Measurements from ENCODE around the gene EPAS1. TPM values are rescaled to one million over a fixed set of nuclear protein-coding genes. Genes with fewer than 3 reads are reported as not detected.

Gene EPAS1
- total RNA-seq, 1 donor from 2014 or later: 0.47 TPM

DNA sequence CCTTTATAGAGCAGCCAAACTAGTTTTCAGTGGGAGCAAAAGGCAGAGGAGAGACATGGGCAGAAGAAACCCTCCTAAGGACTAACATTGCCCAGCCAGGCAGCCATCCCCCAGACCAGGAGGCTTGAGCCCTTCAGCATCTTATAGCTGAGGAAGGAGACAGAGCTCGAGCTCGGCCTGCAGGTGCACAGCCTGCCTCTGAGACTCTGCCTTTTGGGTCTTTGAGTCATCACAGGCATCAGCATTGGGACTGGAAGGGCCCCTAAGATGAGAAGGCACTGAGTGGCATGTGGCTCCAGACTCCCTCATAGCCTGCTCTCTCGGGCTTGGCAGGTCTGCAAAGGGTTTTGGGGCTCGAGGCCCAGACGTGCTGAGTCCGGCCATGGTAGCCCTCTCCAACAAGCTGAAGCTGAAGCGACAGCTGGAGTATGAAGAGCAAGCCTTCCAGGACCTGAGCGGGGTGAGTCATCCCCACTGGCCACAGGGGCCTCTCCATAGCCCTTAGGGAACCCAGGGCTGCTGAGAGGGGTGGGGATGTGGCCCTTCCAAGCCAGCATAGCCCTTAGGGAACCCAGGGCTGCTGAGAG is 84.1 kb downstream of the EPAS1 start:
- POLR2A ChIA-PET: no interaction called here
- DNase-seq: no peak
- Mint-ChIP-seq H3K4me3 (no peak overlapping the region), H3K9me3 (no peaks in the 10 kb centered on the region), H3K27me3 (no peaks in the 10 kb centered on the region), H3K36me3 (ENCODE audit: low read depth) (no peaks in the 10 kb centered on the region), H3K27ac (no peak overlapping the region), H3K4me1 (no peaks in the 10 kb centered on the region)
- ATAC-seq (ENCODE audit: low read depth): no peak
- TF ChIP-seq CTCF (IDR thresholded peaks at IDR 0.05): no peak
- CTCF ChIA-PET: no interaction called here
- intact Hi-C loops (cut with micrococcal nuclease): no loop called here

DNA sequence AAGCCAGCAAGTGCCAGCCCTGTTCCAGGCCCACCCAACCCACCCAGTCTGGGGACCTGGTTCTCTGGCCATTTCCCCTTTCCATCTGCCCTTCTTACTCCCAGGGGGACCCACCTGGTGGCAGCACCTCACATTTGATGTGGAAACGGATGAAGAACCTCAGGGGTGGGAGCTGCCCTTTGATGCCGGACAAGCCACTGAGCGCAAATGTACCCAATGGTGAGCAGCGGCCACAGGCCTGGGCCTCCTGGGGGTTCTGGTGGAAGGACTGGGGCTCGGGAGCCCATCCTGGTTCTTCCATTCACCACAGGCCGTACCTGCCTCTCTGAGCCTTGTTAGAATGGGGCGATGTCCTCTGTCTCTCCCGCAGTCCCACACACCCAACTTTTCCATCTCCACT is 84.7 kb downstream of the EPAS1 start:
- TF ChIP-seq CTCF (IDR thresholded peaks at IDR 0.05): no peak
- ATAC-seq (ENCODE audit: low read depth) (no peak), DNase-seq (no peak)
- intact Hi-C loops (cut with micrococcal nuclease): no loop called here
- POLR2A ChIA-PET: no interaction called here
- H3K27me3 Mint-ChIP-seq: no peaks in the 10 kb centered on the region
- CTCF ChIA-PET: no interaction called here
- no peaks in the 10 kb centered on the region for H3K36me3 Mint-ChIP-seq (ENCODE audit: low read depth)
- no peaks in the 10 kb centered on the region for H3K4me1 Mint-ChIP-seq
- no peak overlapping the region for H3K4me3 Mint-ChIP-seq
- H3K9me3 Mint-ChIP-seq: no peaks in the 10 kb centered on the region
- H3K27ac Mint-ChIP-seq: no peak overlapping the region

- intact Hi-C loops (cut with micrococcal nuclease): no loop called here
- H3K27ac Mint-ChIP-seq: no peak overlapping the region
Measured at GRCh38 chr2:46382331-46383112, 85.3 kb downstream of the EPAS1 start.

GRCh38 chr2:46383113-46383395 is 85.8 kb downstream of the EPAS1 start:
- CTCF ChIA-PET: no interaction called here
- H3K4me1 Mint-ChIP-seq: no peaks in the 10 kb centered on the region
- POLR2A ChIA-PET: no interaction called here
- no peak for TF ChIP-seq CTCF (IDR thresholded peaks at IDR 0.05)
- intact Hi-C loops (cut with micrococcal nuclease): no loop called here
- DNase-seq: no peak
- ATAC-seq (ENCODE audit: low read depth): no peak
- H3K27me3 Mint-ChIP-seq: no peaks in the 10 kb centered on the region
- H3K36me3 Mint-ChIP-seq (ENCODE audit: low read depth): no peaks in the 10 kb centered on the region
- no peaks in the 10 kb centered on the region for H3K9me3 Mint-ChIP-seq
- H3K27ac Mint-ChIP-seq: no peak overlapping the region
- no peak overlapping the region for H3K4me3 Mint-ChIP-seq

More at GRCh38 chr2:46382331-46383112, 85.3 kb downstream of the EPAS1 start:
- Mint-ChIP-seq H3K27me3 (no peaks in the 10 kb centered on the region), H3K9me3 (no peaks in the 10 kb centered on the region), H3K4me1 (no peaks in the 10 kb centered on the region), H3K4me3 (no peak overlapping the region), H3K36me3 (ENCODE audit: low read depth) (no peaks in the 10 kb centered on the region)
- POLR2A ChIA-PET: no interaction called here
- TF ChIP-seq CTCF (IDR thresholded peaks at IDR 0.05): no peak
- ATAC-seq (ENCODE audit: low read depth) (no peak), DNase-seq (no peak)
- CTCF ChIA-PET: no interaction called here

DNA sequence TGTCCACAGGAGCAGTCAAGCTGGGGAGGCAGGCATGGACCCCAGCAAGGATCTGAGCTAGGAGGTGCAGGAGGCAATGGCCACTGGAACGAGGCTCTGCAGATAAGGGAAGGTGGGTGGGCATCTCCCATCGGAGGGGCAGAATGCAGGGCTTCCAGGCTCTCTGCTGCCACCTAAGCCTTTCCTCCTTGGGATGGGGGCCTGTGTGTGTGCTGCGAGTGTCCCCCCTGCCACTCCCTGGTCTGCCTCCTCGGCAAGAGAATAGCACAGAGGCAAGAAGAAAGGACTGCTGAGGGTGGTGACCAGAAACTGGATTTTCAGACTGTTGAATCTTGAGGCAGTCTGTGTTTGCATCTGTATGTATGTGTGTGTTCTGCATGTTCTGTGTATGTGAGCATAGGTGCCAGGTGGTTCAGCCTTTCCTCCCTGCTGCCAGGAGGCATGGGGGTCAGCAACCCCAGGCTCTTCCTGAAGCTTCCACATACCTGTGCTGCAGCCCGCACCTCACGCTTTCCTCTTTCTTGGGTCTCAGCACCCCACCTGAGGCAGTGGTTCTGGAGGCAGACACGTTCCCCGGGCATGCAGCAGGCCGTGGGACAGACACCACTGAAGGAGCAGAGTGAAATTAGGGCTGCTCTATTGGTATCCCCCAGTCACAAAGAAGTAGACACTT is 86.7 kb downstream of the EPAS1 start:
- ChIA-PET CTCF (no interaction called here), POLR2A (no interaction called here)
- H3K27me3 Mint-ChIP-seq: no peaks in the 10 kb centered on the region
- H3K4me3 Mint-ChIP-seq: no peak overlapping the region
- no peak overlapping the region for H3K27ac Mint-ChIP-seq
- H3K4me1 Mint-ChIP-seq: no peaks in the 10 kb centered on the region
- H3K9me3 Mint-ChIP-seq: no peaks in the 10 kb centered on the region
- no peak for TF ChIP-seq CTCF (IDR thresholded peaks at IDR 0.05)
- no peak for DNase-seq
- no peaks in the 10 kb centered on the region for H3K36me3 Mint-ChIP-seq (ENCODE audit: low read depth)
- ATAC-seq (ENCODE audit: low read depth): no peak
- intact Hi-C loops (cut with micrococcal nuclease): no loop called here

Measured in activated B cell treated with CpG ODN at 0.5 μM for 24 hours (primary cell).